Left lung (tissue), 10 donors: ENCODE results near the gene SP9. TPM values are rescaled to one million over a fixed set of nuclear protein-coding genes. Genes with fewer than 3 reads are reported as not detected.

Source experiments
- ATAC-seq: fragments of 200-7000 bp; cut with Tn5 transposase; one replicate; pipeline ENCODE4 v1.9.1; 2020; ENCODE audit warnings: moderate library complexity
- DNase-seq, 4 donors: peaks; one replicate each; pipeline ENCODE4 v3.0.0-alpha.2; 2013 to 2020
- H3K27ac ChIP-seq, 2 donors: fragments of 200-600 bp; sonication (generic) in 1 of 2; one replicate each; pipeline versions ENCODE4 v1.5.0 to v1.8.0; 2020 to 2021
- H3K27me3 ChIP-seq, 2 donors: fragments of 200-600 bp; sonication (generic) in 1 of 2; one replicate each; pipeline versions ENCODE4 v1.5.0 to v1.8.0; 2020 to 2021
- H3K36me3 ChIP-seq, 2 donors: fragments of 200-600 bp; sonication (generic) in 1 of 2; one replicate each; pipeline versions ENCODE4 v1.5.0 to v1.8.0; 2020 to 2021
- H3K4me1 ChIP-seq, 2 donors: fragments of 200-600 bp; one replicate each; pipeline ENCODE4 v1.8.0; 2021
- H3K4me3 ChIP-seq, 2 donors: fragments of 200-600 bp; sonication (generic) in 1 of 2; one replicate each; pipeline versions ENCODE4 v1.5.0 to v1.8.0; 2020 to 2021; ENCODE audit warnings: mild to moderate bottlenecking in 1 of 2
- H3K9me3 ChIP-seq, 2 donors: fragments of 200-600 bp; sonication (generic) in 1 of 2; one replicate each; pipeline versions ENCODE4 v1.5.0 to v1.8.0; 2020 to 2021
- intact Hi-C, 2 donors: fragments of 100-400 bp; cut with DNase I; formaldehyde crosslinking; loops; one replicate each; pipeline versions ENCODE4 v1.11.2 to v1.14.2; 2022
- polyA plus RNA-seq, 6 donors: library from polyadenylated mRNA; unstranded; fragments of 120-200 nt; gene quantifications; one replicate each; pipeline ENCODE4 v1.2.1, GENCODE V29; 2013; ENCODE audit not compliant: insufficient read length in 6 of 6
- total RNA-seq, 2 donors: library from RNA; stranded (reverse); fragmentation: NEBNext Ultra II Directional; extraction: Animal tissue kit (Norgen Biotek cat#: 25700); gene quantifications; one replicate each; pipeline ENCODE4 v1.2.1, GENCODE V29; 2021
- TF ChIP-seq, protein P1 (sequence below), 2 donors: fragments of 200-600 bp; sonication (generic) in 1 of 2; IDR thresholded peaks; one replicate each; pipeline versions ENCODE4 v1.5.0 to v1.8.0; 2021; ENCODE audit warnings: antibody characterized with exemption in 2 of 2
- donor health status: DM: no; HTN: yes; CAD: no.
- donor health status: DM: no; HTN: no; CAD: no.

SP9 gene
- total and polyA plus RNA-seq, 8 donors: not detected

DNA sequence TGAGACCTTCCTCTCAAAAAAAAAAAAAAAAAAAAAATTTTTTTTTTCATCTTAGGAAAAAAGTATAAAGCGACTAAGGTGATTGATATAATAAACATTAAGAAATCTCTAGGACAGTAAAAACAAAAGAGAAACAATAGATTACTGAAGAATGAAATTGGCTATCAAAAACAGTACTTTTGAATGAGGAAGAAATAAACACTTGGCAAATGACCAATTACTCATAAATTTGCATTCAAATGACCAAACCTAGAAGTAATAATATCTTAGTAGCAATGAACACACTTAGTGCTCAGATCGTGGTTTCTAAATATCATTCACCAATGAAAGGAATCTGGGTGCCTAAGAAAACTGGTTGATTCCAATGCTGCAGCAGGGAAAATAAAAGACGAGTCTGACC, 50.4 kb downstream of the SP9 start:
- no peak overlapping the region for H3K27ac ChIP-seq
- peaks cover 0 to 45% of the 10 kb centered on the region in 2 donors for H3K36me3 ChIP-seq
- DNase-seq: no peak
- peaks cover 0 to 21% of the 10 kb centered on the region in 2 donors for H3K4me1 ChIP-seq
- TF ChIP-seq, protein P1, sequence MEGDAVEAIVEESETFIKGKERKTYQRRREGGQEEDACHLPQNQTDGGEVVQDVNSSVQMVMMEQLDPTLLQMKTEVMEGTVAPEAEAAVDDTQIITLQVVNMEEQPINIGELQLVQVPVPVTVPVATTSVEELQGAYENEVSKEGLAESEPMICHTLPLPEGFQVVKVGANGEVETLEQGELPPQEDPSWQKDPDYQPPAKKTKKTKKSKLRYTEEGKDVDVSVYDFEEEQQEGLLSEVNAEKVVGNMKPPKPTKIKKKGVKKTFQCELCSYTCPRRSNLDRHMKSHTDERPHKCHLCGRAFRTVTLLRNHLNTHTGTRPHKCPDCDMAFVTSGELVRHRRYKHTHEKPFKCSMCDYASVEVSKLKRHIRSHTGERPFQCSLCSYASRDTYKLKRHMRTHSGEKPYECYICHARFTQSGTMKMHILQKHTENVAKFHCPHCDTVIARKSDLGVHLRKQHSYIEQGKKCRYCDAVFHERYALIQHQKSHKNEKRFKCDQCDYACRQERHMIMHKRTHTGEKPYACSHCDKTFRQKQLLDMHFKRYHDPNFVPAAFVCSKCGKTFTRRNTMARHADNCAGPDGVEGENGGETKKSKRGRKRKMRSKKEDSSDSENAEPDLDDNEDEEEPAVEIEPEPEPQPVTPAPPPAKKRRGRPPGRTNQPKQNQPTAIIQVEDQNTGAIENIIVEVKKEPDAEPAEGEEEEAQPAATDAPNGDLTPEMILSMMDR (IDR thresholded peaks at IDR 0.05): no peak
- no peak for ATAC-seq
- no peak overlapping the region for H3K4me3 ChIP-seq
- no peaks in the 10 kb centered on the region for H3K27me3 ChIP-seq
- intact Hi-C loops: no loop called here
- H3K9me3 ChIP-seq: no peaks in the 10 kb centered on the region

Other genes with a start within 250 kb of the SP9 start
- gene OLA1, start 86.4 kb upstream of the SP9 start, total RNA-seq: 10 to 100 TPM; 66.3 to 68.2 TPM
- gene OLA1, start 86.4 kb upstream of the SP9 start, polyA plus RNA-seq: 100 to 1,000 TPM; 105 to 130 (median 113) TPM
- 10 to 100 TPM; 22.6 to 31.9 TPM for gene SCRN3, start 60.8 kb downstream of the SP9 start, total RNA-seq
- 10 to 100 TPM; 30.2 to 36.0 (median 32.3) TPM for gene SCRN3, start 60.8 kb downstream of the SP9 start, polyA plus RNA-seq
- 1 to 10 TPM; 3.6 to 6.9 TPM for gene GPR155, start 152.1 kb downstream of the SP9 start, total RNA-seq
- gene GPR155, start 152.1 kb downstream of the SP9 start, polyA plus RNA-seq: 1 to 10 TPM; 3.1 to 4.6 (median 4.0) TPM